Measurements from ENCODE around the gene PRRG2.

DNA sequence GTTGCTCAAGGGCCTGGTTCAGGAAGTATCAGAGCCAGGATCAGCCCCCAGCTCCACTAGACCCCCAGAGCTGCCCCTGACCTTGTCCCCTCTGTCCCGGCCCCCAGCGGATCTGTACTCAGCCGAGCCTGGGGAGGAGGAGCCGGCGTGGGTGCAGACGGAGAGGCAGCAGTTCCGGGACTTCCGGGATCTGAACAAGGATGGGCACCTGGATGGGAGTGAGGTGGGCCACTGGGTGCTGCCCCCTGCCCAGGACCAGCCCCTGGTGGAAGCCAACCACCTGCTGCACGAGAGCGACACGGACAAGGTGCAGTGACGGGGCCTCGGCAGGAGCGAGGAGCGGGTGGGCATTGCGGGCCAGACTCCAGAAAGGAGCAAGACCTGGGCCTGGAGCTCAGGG, 38.7 kb upstream of the PRRG2 start:
- TF ChIP-seq, protein P1, sequence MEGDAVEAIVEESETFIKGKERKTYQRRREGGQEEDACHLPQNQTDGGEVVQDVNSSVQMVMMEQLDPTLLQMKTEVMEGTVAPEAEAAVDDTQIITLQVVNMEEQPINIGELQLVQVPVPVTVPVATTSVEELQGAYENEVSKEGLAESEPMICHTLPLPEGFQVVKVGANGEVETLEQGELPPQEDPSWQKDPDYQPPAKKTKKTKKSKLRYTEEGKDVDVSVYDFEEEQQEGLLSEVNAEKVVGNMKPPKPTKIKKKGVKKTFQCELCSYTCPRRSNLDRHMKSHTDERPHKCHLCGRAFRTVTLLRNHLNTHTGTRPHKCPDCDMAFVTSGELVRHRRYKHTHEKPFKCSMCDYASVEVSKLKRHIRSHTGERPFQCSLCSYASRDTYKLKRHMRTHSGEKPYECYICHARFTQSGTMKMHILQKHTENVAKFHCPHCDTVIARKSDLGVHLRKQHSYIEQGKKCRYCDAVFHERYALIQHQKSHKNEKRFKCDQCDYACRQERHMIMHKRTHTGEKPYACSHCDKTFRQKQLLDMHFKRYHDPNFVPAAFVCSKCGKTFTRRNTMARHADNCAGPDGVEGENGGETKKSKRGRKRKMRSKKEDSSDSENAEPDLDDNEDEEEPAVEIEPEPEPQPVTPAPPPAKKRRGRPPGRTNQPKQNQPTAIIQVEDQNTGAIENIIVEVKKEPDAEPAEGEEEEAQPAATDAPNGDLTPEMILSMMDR (IDR thresholded peaks at IDR 0.05 in 4 of 5, conservative IDR thresholded peaks at IDR 0.05 in 1 of 5) = no peak
- TF ChIP-seq POLR2A (IDR thresholded peaks at IDR 0.05) = no peak

All from gastrocnemius medialis (tissue), 4 donors.